NCI-H524 (cell line): ENCODE results near the gene TLK1.

Experiments used
- DNase-seq, 2 experiments: peaks; one replicate each; lab custom pipeline; 2025; lab: John Stamatoyannopoulos, UW

The TLK1 gene

GRCh38 chr2:171160119-171160955 is at the start of gene TLK1:
Gene TLK1 (minus strand): TSS chr2:171160893. CDS start chr2:171160428, 465 bp downstream.
- peak; percentile 51 to 72 for DNase-seq

DNA sequence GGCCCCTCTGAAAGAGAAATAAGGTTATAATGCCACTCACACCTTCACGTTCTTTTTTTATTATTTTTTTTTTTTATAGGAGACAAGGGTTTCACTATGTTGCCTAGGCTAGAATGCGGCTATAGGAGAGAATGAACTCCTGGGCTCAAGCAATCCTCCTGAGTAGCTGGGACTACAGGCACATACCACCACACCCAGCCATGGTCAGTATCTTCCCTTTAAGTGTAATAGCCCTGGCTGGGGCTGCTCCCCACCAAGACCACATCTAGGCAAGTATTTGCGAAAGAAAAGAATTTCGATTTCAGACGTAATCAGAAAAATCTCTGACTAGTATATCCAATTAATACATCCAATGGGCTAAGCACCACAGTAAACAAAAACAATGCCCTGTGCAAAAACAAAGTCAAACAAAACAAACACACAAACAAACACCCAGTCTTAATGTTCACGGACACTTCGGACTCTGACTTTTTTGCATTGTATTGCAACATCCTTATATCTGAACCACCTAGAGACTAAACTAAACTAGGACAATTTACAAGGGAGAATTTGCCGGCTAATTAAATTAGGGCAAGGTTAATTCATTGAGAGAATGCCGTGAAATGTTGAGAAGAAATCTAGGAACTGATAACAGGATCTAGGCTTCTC is 49.6 kb upstream of the TLK1 start:
- no peak for DNase-seq

GRCh38 chr2:171208657-171209056 is 48.0 kb upstream of the TLK1 start:
- DNase-seq: no peak

DNA sequence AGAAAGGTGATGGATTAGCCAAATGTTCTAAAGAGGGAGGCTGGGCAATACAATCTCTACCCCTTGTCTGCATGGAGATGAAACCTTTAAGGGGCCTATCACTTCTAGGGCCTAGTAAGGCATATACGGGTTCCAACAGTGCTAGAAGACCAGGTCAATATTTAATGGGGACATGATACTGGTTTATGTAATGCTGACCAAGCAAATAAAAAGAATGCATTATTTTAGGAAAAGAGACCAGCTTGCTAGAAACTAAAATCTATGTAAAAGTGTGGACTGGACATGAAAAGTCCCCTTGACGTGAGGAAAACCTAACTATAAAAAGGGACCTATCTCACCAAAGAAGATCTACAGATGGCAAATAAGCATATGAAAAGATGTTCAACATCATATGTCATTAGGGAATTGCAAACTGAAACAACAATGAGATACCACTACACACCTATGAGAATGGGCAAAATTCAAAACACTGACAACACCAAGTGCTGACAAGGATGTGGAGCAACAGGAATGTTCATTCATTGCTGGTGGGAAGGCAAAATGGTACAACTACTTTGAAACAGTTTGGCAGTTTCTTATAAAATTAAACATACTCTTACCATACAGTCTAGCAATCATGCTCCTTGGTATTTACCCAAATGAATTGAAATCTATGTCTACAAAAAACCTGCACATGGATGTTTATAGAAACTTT is 45.9 kb upstream of the TLK1 start:
- DNase-seq: no peak

DNA sequence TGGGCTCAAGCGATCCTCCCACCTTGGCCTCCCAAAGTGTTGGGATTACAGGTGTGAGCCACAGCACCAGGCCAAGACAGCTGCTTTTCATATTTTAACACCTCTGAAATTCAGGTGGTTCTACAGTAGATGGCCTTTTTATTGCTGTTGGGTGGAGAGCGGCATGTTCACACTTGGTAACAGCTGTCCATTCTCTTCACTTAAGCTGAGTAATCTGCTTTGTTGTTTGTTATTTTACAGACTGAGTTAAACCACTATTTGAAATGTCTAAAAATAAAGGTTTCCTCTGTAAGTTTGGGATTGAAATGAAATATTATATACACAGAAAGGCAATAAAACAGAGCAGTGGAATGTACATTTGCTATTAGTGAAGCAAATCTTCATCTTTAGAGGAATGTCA is 44.9 kb upstream of the TLK1 start:
- DNase-seq: no peak

- DNase-seq: no peak
These were observed 41.1 kb upstream of the TLK1 start for GRCh38 chr2:171201767-171202166.

GRCh38 chr2:171201271-171201670 is 40.6 kb upstream of the TLK1 start:
- DNase-seq: peak in 1 of 2 experiments; percentile 33

- DNase-seq: no peak
These were observed 39.8 kb upstream of the TLK1 start for GRCh38 chr2:171200469-171200868.

GRCh38 chr2:171191021-171191420 is 30.3 kb upstream of the TLK1 start:
- DNase-seq: no peak

- DNase-seq: no peak
These were observed 27.1 kb upstream of the TLK1 start for GRCh38 chr2:171187819-171188218.

GRCh38 chr2:171187177-171187576 is 26.5 kb upstream of the TLK1 start:
- DNase-seq: no peak

DNA sequence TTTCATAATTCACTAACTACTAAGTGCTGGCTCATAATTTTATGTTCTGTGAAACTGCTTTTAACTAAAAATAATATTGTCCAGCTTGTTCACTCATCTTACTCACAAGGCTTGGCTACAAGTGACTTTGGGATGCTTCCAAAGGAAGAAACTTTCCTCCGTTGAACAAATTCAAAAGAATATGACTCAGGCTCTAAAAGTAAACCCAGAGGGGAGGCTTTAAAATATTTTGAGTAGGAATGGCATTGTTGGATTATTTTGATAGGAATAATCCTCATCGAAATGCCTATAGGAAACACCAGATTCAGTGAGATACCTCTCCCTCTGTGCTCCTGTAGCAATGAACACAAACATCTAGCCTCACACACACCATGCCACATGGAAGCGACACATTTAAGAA is 25.2 kb upstream of the TLK1 start:
- no peak for DNase-seq

DNA sequence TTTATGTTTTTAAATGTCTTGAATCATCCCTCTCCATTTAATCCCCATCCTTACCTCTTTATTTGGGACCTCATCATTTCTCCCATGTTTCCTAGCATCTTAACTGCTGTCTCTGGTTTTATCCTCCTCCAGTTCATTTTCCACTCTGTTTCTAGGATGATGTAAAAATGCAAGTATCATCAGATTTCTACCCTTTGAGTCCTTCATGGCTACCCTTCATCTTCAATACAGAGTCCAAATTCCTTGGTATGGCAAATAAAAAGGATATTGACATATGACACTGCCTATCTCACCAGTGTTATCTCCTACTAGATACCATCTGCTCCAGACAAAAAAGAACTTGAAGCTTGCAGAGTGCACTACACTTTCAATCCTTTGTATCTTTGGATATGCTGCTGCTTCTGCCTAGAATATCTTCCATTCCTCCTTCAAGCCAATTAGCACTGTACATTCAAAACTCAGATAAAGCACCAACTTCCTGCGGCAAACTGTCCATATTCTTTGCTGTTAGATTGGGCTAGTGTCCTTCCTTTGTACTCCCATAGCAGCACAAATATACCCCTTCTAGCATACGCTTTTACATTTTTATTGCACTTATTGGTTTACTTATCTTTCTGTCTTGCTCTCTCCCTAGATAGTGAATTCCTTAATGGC is 24.6 kb upstream of the TLK1 start:
- DNase-seq: peak in 1 of 2 experiments; percentile 20

DNA sequence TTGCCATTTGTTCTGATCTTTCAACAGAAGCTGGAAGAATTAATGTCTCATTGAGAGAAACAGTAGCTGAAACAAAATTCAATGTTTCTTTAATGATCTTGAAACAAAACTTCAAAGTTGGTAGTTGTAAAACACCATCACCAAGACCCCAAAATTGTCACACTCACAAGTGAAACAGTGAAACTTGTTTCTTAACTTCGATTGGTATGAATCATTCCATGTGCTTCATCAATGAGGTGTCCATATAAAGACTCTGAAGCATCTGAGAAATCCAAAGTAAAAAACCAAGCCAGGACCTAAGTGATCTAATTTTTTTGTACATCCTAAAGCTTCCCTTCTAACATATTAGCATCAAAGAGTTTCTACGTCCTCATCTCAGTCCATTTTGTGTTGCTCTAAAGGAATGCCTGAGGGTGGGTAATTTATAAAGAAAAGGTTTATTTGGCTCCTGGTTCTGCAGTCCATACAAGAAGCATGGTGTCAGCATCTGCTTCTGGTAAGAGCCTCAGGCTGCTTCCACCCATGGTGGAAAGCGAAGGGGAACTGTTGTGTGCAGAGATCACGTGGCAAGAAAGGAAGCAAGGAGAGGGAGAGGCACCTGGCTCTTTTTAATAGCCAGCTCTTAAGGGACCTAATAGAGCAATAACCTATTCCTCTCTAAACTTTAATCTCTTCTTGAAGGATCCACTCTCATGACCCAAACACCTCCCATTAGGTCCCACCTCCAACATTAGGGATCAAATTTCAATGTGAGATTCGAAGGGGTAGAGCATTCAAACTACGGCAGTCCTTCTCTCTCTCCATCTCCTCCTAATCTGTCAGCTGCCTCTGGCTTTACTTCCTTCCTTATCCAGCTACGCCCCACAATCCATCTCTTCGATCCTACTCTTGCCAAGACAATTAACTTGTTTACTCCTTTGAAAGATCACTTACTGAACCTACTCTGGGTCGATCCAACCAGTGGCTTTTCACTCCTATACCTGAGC is 20.7 kb upstream of the TLK1 start:
- DNase-seq: peak; percentile 41 to 73

GRCh38 chr2:171180229-171180930 is 19.7 kb upstream of the TLK1 start:
- no peak for DNase-seq

DNA sequence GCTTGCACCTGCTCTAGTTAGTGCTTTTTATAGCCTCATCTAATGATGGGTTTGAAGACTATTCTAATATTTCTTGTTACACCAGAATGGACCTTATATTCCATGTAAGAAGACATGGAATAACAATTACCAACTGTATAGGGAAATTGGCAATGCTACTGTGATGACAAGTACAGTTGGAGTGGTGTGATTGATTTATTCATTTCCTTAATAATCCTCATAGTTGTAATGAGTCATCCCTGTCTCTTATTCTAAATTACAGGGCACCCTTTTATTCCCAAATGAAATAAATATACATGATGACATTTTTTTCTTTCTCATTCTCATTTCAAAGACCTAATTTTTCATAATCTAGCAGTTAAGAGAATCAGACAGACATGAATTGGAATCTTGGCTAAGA is 18.3 kb upstream of the TLK1 start:
- no peak for DNase-seq

- no peak for DNase-seq
These were observed 15.8 kb upstream of the TLK1 start for GRCh38 chr2:171176516-171176915.

DNA sequence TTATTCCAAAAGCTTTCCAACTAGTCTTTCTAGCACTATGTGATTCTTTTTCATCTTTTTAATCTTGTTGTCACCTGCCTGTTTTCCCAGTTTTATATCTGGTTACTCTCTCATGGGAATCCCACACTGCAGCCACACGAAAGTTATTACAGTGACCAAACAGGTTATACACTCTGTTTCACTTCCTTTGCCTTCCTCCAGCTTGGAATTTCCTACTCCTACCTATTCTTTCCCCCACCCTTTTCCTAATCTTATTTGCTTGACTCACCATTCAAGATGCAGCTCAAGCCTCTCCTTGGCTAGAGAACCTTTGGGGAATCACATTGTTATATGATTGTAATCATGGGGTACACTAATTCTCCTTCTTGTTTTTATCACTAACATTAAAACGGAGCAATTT is 13.4 kb upstream of the TLK1 start:
- DNase-seq: no peak

DNA sequence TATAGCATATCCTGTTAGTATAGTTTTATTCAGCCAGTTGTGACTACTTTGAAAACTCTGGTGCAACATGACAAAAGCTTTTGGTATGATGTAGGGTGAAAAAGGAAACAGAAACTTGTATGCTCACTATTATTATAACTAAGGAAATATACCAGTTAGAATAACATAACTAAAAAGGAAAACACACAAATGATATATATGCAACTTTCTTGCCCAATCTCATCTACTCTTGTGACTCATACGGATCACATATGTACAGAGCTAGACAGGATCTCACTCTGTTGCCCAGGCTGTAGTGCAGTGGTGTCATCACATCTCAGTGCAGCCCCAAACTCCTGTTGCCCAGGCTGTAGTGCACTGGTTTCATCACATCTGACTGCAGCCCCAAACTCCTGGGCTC is 12.4 kb upstream of the TLK1 start:
- no peak for DNase-seq

DNA sequence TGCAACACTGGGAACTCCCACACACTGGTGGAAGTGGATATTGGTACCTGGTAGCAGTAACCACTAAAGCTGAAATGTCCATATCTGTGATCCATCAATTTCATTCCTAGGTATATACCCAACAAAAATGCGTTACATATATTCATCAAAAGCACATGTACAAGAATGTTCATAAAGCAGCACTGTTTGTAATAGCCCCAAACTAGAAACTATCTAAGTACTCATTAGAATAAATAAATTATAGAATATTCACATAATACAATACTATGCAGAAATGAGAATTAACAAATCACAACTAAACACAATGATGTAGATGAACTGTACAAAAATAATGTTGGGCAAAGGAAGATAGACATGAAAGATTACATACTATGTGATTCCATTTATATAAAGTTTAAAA is 11.1 kb upstream of the TLK1 start:
- DNase-seq: no peak

GRCh38 chr2:171169839-171170238 is 9.1 kb upstream of the TLK1 start:
- DNase-seq: no peak
